Liver (tissue), 9 donors: Measurements from ENCODE around the gene SV2B. TPM values are rescaled to one million over a fixed set of nuclear protein-coding genes. Genes with fewer than 3 reads are reported as not detected.

Experiments used
- DNase-seq: peaks from one replicate; pipeline ENCODE4 v3.0.0-alpha.2; 2017; ENCODE audit warnings: low spot score
- H3K27ac ChIP-seq, 2 donors: one replicate each; pipeline ENCODE4 v1.7.0; 2013; ENCODE audit warnings: inconsistent platforms in 2 of 2, low read length in 2 of 2, control low read depth in 1 of 2, low read depth in 1 of 2, mild to moderate bottlenecking in 1 of 2
- H3K27me3 ChIP-seq, 4 donors: one replicate each; pipeline versions ENCODE4 v1.6.1 to v1.7.0; 2013; ENCODE audit warnings: low read length in 3 of 4, inconsistent platforms in 1 of 4, mild to moderate bottlenecking in 1 of 4, moderate library complexity in 1 of 4; ENCODE audit not compliant: control insufficient read depth in 4 of 4, insufficient read depth in 4 of 4
- H3K36me3 ChIP-seq, 4 donors: one replicate each; pipeline versions ENCODE4 v1.6.1 to v1.7.0; 2013; ENCODE audit warnings: low read length in 3 of 4, mild to moderate bottlenecking in 3 of 4, low read depth in 1 of 4, moderate library complexity in 1 of 4; ENCODE audit not compliant: control insufficient read depth in 4 of 4, insufficient read depth in 3 of 4
- H3K4me1 ChIP-seq, 4 donors: one replicate each; pipeline versions ENCODE4 v1.6.1 to v1.7.0; 2013; ENCODE audit warnings: low read length in 3 of 4, mild to moderate bottlenecking in 3 of 4, moderate library complexity in 1 of 4; ENCODE audit not compliant: control insufficient read depth in 4 of 4, insufficient read depth in 4 of 4
- H3K4me3 ChIP-seq, 3 donors: one replicate each; pipeline versions ENCODE4 v1.6.1 to v1.7.0; 2013; ENCODE audit warnings: low read length in 3 of 3, control low read depth in 1 of 3, low read depth in 1 of 3, mild to moderate bottlenecking in 1 of 3
- H3K9ac ChIP-seq, 2 donors: one replicate each; pipeline ENCODE4 v1.7.0; 2013; ENCODE audit warnings: low read length in 2 of 2, mild to moderate bottlenecking in 2 of 2, moderate library complexity in 2 of 2, control low read depth in 1 of 2, low read depth in 1 of 2
- H3K9me3 ChIP-seq, 4 donors: one replicate each; pipeline versions ENCODE4 v1.6.1 to v1.7.0; 2013; ENCODE audit warnings: low read length in 3 of 4; ENCODE audit not compliant: control insufficient read depth in 4 of 4
- CTCF ChIP-seq: fragments of 150-350 bp; IDR thresholded peaks from 2 replicates; pipeline ENCODE4 v1.5.1; 2017; ENCODE audit warnings: improper control_type of control experiment, low read depth, low read length; ENCODE audit not compliant: missing input control
- EGR1 ChIP-seq, 2 donors: IDR thresholded peaks; 2 replicates each; pipeline ENCODE4 v1.6.1; 2016 to 2018; ENCODE audit warnings: antibody characterized with exemption in 2 of 2, low read depth in 2 of 2
- FOXA1 ChIP-seq: IDR thresholded peaks from 2 replicates; pipeline ENCODE4 v1.6.1; 2016; ENCODE audit warnings: antibody characterized with exemption
- FOXA2 ChIP-seq: IDR thresholded peaks from 2 replicates; pipeline ENCODE4 v1.6.1; 2016; ENCODE audit warnings: antibody characterized with exemption
- GABPA ChIP-seq, 2 donors: IDR thresholded peaks in 1 of 2; conservative IDR thresholded peaks in 1 of 2; 2 replicates each; pipeline ENCODE4 v1.6.1; 2016; ENCODE audit warnings: antibody characterized with exemption in 2 of 2, mild to moderate bottlenecking in 1 of 2, moderate library complexity in 1 of 2
- HNF4A ChIP-seq, 2 donors: conservative IDR thresholded peaks; 2 replicates each; pipeline ENCODE4 v1.6.1; 2016; ENCODE audit warnings: antibody characterized with exemption in 2 of 2, mild to moderate bottlenecking in 2 of 2
- HNF4G ChIP-seq: IDR thresholded peaks from 2 replicates; pipeline ENCODE4 v1.6.1; 2016; ENCODE audit warnings: antibody characterized with exemption
- JUND ChIP-seq, 2 donors: IDR thresholded peaks; 2 replicates each; pipeline ENCODE4 v1.6.1; 2016; ENCODE audit warnings: antibody characterized with exemption in 2 of 2
- RAD21 ChIP-seq, 2 donors: IDR thresholded peaks; 2 replicates each; pipeline ENCODE4 v1.6.1; 2016; ENCODE audit warnings: antibody characterized with exemption in 2 of 2, mild to moderate bottlenecking in 2 of 2
- RXRA ChIP-seq, 2 donors: IDR thresholded peaks; 2 replicates each; pipeline ENCODE4 v1.6.1; 2017 to 2018; ENCODE audit warnings: antibody characterized with exemption in 2 of 2, mild to moderate bottlenecking in 1 of 2
- SP1 ChIP-seq: IDR thresholded peaks from 2 replicates; pipeline ENCODE4 v1.6.1; 2018; ENCODE audit warnings: antibody characterized with exemption, mild to moderate bottlenecking
- TAF1 ChIP-seq: conservative IDR thresholded peaks from 2 replicates; pipeline ENCODE4 v1.6.1; 2016; ENCODE audit warnings: antibody characterized with exemption, mild to moderate bottlenecking
- YY1 ChIP-seq: IDR thresholded peaks from 2 replicates; pipeline ENCODE4 v1.6.1; 2016; ENCODE audit warnings: antibody characterized with exemption, mild to moderate bottlenecking
- ZBTB33 ChIP-seq: IDR thresholded peaks from 2 replicates; pipeline ENCODE4 v1.6.1; 2016; ENCODE audit warnings: antibody characterized with exemption
- WGBS: extraction: QIAGEN DNeasy Blood & Tissue Kit; methylation state at CpG from one replicate; pipeline ENCODE4 v1.1.7; 2013; 5-methylcytosine and 5-hydroxymethylcytosine counted together
- polyA plus RNA-seq, 2 donors: library from polyadenylated mRNA; stranded (reverse) in 1 of 2; unstranded in 1 of 2; fragments of 200-250 nt in 1 of 2; fragments of >200 nt in 1 of 2; fragmentation: Nextera tagmentation in 1 of 2; extraction: Ambion mirVana in 1 of 2; gene quantifications; one replicate each; pipeline versions ENCODE4 v1.2.1 to v1.2.3, GENCODE V29; 2013 to 2015
- total RNA-seq, 2 donors: library from RNA; depleted of rRNA; stranded (reverse); fragments of >200 nt; gene quantifications; one replicate each; pipeline ENCODE4 v1.2.3, GENCODE V29; 2014
- TF ChIP-seq, protein P1 (sequence below): IDR thresholded peaks from 2 replicates; pipeline ENCODE4 v1.6.1; 2016; ENCODE audit warnings: antibody characterized with exemption, mild to moderate bottlenecking
- TF ChIP-seq, protein P2 (sequence below): IDR thresholded peaks from 2 replicates; pipeline ENCODE4 v1.6.1; 2016; ENCODE audit warnings: antibody characterized with exemption
- TF ChIP-seq, protein P3 (sequence below): IDR thresholded peaks from 2 replicates; pipeline ENCODE4 v1.6.1; 2016; ENCODE audit warnings: antibody characterized with exemption
- donor health status: healthy.
- donor health status: healthy.
- donor health status: healthy.
- donor health status: healthy.
- donor health status: healthy.

SV2B gene
- total and polyA plus RNA-seq, 4 donors, result 0.08 to 0.16 (median 0.09) TPM; not detected in 1

- TF ChIP-seq, protein P1, sequence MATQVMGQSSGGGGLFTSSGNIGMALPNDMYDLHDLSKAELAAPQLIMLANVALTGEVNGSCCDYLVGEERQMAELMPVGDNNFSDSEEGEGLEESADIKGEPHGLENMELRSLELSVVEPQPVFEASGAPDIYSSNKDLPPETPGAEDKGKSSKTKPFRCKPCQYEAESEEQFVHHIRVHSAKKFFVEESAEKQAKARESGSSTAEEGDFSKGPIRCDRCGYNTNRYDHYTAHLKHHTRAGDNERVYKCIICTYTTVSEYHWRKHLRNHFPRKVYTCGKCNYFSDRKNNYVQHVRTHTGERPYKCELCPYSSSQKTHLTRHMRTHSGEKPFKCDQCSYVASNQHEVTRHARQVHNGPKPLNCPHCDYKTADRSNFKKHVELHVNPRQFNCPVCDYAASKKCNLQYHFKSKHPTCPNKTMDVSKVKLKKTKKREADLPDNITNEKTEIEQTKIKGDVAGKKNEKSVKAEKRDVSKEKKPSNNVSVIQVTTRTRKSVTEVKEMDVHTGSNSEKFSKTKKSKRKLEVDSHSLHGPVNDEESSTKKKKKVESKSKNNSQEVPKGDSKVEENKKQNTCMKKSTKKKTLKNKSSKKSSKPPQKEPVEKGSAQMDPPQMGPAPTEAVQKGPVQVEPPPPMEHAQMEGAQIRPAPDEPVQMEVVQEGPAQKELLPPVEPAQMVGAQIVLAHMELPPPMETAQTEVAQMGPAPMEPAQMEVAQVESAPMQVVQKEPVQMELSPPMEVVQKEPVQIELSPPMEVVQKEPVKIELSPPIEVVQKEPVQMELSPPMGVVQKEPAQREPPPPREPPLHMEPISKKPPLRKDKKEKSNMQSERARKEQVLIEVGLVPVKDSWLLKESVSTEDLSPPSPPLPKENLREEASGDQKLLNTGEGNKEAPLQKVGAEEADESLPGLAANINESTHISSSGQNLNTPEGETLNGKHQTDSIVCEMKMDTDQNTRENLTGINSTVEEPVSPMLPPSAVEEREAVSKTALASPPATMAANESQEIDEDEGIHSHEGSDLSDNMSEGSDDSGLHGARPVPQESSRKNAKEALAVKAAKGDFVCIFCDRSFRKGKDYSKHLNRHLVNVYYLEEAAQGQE, result no peak
These were observed 36.4 kb downstream of the SV2B start (continued) for GRCh38 chr15:91136386-91136923.

- Histone ChIP-seq H3K36me3 (peaks cover 0 to 1% (median 0%) of the 10 kb centered on the region in 4 donors), H3K4me3 (no peak overlapping the region), H3K9ac (no peak overlapping the region), H3K9me3 (no peaks in the 10 kb centered on the region), H3K27ac (no peak overlapping the region), H3K4me1 (no peaks in the 10 kb centered on the region), H3K27me3 (peaks cover 0 to 9% (median 2%) of the 10 kb centered on the region in 4 donors)
- no peak for DNase-seq
- WGBS, result 34% methylated on average over 1 of the region's 1 CpG
- TF ChIP-seq FOXA2 (no peak), EGR1 (IDR thresholded peaks at IDR 0.05; ENCODE audit: low read depth in 2 of 2) (no peak), JUND (IDR thresholded peaks at IDR 0.05) (no peak), HNF4G (no peak), CTCF (no peak), YY1 (no peak), HNF4A (conservative IDR thresholded peaks at IDR 0.05) (no peak), ZBTB33 (no peak), GABPA (IDR thresholded peaks at IDR 0.05 in 1 of 2, conservative IDR thresholded peaks at IDR 0.05 in 1 of 2) (no peak), RXRA (IDR thresholded peaks at IDR 0.05) (no peak), SP1 (no peak), FOXA1 (no peak), TAF1 (no peak), RAD21 (IDR thresholded peaks at IDR 0.05) (no peak)
- TF ChIP-seq, protein P2, sequence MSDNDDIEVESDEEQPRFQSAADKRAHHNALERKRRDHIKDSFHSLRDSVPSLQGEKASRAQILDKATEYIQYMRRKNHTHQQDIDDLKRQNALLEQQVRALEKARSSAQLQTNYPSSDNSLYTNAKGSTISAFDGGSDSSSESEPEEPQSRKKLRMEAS, result no peak
- TF ChIP-seq, protein P3, sequence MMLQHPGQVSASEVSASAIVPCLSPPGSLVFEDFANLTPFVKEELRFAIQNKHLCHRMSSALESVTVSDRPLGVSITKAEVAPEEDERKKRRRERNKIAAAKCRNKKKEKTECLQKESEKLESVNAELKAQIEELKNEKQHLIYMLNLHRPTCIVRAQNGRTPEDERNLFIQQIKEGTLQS, result no peak
- TF ChIP-seq, protein P1, result no peak
These were observed 40.5 kb downstream of the SV2B start for GRCh38 chr15:91140601-91141000.
